ENCODE data around the gene ERAL1. TPM values are rescaled to one million over a fixed set of nuclear protein-coding genes. Genes with fewer than 3 reads are reported as not detected.

Gene ERAL1
- total and polyA plus RNA-seq, 2 of the 13 experiments (the other 11 are each of a cell fraction or from before 2014, with no cell fraction given) = 46.9 to 72.2 TPM

DNA sequence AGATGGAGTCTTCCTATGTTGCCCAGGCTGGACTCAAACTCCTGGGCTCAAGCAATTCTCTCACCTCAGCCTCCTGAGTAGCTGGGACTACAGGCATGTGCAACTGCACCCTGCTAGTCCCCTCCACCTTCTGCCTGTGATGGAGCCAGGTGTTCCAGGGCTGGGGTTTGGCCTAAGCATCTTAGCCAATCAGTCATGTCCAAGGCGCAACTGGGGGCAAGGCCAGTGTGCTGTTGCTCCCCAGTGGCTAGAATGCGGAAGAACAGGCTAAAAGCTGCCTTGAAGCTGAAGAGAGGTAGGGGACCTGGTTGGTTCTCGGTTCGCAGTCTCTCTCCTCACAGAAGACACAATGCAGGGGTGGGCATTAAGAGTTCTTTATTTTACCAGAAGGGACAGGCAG lies 24.2 kb downstream of the ERAL1 start:
- in situ Hi-C loops (cut with HindIII; ENCODE audit: extremely low pct_ligation_motif_present, low pct_unique_long_range_greater_than_20kb) = loop anchor here (25.0 kb wide), 1 partner anchor 242 kb away; the partner anchor contains the start of gene BLTP2
- Histone ChIP-seq H3K79me2 (ENCODE audit: insufficient read depth, low read length) (no peaks in the 10 kb centered on the region), H3K4me1 (ENCODE audit: insufficient read depth, low read length) (no peaks in the 10 kb centered on the region), H3K36me3 (replicated peaks in 1 of 2; ENCODE audit: control insufficient read depth in 1 of 2, insufficient read depth in 2 of 2, low read length in 2 of 2) (peaks cover 26 to 43% of the 10 kb centered on the region in 2 experiments), H2AFZ (ENCODE audit: low read length) (no peak overlapping the region), H3K27me3 (ENCODE audit: control insufficient read depth in 1 of 2, insufficient read depth in 2 of 2, low read length in 2 of 2) (no peaks in the 10 kb centered on the region), H3K4me3 (replicated peaks in 1 of 3; ENCODE audit: insufficient read depth in 1 of 3, low read depth in 2 of 3, low read length in 3 of 3) (no peak overlapping the region), H4K20me1 (ENCODE audit: insufficient read depth, low read length) (no peaks in the 10 kb centered on the region), H3K9me3 (ENCODE audit: low read length) (no peaks in the 10 kb centered on the region), H3K27ac (ENCODE audit: extremely low read length, insufficient read depth, low read length) (no peak overlapping the region), H3K4me2 (ENCODE audit: low read depth, low read length) (no peak overlapping the region), H3K9ac (ENCODE audit: insufficient read depth, low read depth, low read length) (no peak overlapping the region)
- intact Hi-C loops (cut with micrococcal nuclease; ENCODE audit: unreplicated experiment) = loop anchor here (1.0 kb wide), 1 partner anchor 116 kb away; no protein-coding TSS in a partner anchor
- ATAC-seq (peak; percentile 93), FAIRE-seq (peak; percentile 86), DNase-seq (ENCODE audit: low spot score) (peak; percentile 57)
- WGBS (ENCODE audit: low lambda C conversion rate) = 83% methylated on average over 2 of the region's 4 CpGs
- ChIA-PET CTCF (ENCODE audit: low intra/inter-chr PET ratio, low total read pairs) (interaction anchor here (1.2 to 2.4 kb wide), 4 partner anchors 24 to 152 kb away, joined by 3 to 20 read pairs (median 8); partner anchors contain the start of gene DHRS13), POLR2A (interaction anchor here (1.2 to 1.4 kb wide), 2 partner anchors 11 to 23 kb away, joined by 3 to 5 read pairs; no protein-coding TSS in a partner anchor)
- BruUV-seq (replicated peaks) = no TSS peak
- TF ChIP-seq KDM2A (CRISPR knock-in tag; IDR thresholded peaks at IDR 0.05; ENCODE audit: borderline replicate concordance, low read depth) = 0 out of 2 replicates have a peak, but pooled peaks have one; percentile 22
- TF ChIP-seq ZKSCAN5 (CRISPR knock-in tag; IDR thresholded peaks at IDR 0.05) = no peak
- peak; percentile 99 for TF ChIP-seq TEAD3 (CRISPR knock-in tag; optimal IDR thresholded peaks at IDR 0.05; ENCODE audit: borderline replicate concordance)
- TF ChIP-seq ZNF44 (CRISPR knock-in tag; IDR thresholded peaks at IDR 0.05) = no peak
- TF ChIP-seq ISX (CRISPR knock-in tag; conservative IDR thresholded peaks at IDR 0.05) = no peak
- TF ChIP-seq, protein P1, sequence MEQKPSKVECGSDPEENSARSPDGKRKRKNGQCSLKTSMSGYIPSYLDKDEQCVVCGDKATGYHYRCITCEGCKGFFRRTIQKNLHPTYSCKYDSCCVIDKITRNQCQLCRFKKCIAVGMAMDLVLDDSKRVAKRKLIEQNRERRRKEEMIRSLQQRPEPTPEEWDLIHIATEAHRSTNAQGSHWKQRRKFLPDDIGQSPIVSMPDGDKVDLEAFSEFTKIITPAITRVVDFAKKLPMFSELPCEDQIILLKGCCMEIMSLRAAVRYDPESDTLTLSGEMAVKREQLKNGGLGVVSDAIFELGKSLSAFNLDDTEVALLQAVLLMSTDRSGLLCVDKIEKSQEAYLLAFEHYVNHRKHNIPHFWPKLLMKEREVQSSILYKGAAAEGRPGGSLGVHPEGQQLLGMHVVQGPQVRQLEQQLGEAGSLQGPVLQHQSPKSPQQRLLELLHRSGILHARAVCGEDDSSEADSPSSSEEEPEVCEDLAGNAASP (CRISPR knock-in tag; IDR thresholded peaks at IDR 0.05; ENCODE audit: borderline replicate concordance) = 0 out of 2 replicates have a peak, but pooled peaks have one; percentile 37
- TF ChIP-seq ZBTB3 (CRISPR knock-in tag; IDR thresholded peaks at IDR 0.05; ENCODE audit: borderline replicate concordance, low read depth) = no peak
- TF ChIP-seq KAT2B (IDR thresholded peaks at IDR 0.05; ENCODE audit: borderline replicate concordance, low read depth, low read length) = no peak
- TF ChIP-seq, protein P2, sequence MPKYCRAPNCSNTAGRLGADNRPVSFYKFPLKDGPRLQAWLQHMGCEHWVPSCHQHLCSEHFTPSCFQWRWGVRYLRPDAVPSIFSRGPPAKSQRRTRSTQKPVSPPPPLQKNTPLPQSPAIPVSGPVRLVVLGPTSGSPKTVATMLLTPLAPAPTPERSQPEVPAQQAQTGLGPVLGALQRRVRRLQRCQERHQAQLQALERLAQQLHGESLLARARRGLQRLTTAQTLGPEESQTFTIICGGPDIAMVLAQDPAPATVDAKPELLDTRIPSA (CRISPR knock-in tag; IDR thresholded peaks at IDR 0.05; ENCODE audit: borderline replicate concordance) = no peak
- TF ChIP-seq SMC3 (IDR thresholded peaks at IDR 0.05; ENCODE audit: low read length) = peak; percentile 68
- TF ChIP-seq, protein P3, sequence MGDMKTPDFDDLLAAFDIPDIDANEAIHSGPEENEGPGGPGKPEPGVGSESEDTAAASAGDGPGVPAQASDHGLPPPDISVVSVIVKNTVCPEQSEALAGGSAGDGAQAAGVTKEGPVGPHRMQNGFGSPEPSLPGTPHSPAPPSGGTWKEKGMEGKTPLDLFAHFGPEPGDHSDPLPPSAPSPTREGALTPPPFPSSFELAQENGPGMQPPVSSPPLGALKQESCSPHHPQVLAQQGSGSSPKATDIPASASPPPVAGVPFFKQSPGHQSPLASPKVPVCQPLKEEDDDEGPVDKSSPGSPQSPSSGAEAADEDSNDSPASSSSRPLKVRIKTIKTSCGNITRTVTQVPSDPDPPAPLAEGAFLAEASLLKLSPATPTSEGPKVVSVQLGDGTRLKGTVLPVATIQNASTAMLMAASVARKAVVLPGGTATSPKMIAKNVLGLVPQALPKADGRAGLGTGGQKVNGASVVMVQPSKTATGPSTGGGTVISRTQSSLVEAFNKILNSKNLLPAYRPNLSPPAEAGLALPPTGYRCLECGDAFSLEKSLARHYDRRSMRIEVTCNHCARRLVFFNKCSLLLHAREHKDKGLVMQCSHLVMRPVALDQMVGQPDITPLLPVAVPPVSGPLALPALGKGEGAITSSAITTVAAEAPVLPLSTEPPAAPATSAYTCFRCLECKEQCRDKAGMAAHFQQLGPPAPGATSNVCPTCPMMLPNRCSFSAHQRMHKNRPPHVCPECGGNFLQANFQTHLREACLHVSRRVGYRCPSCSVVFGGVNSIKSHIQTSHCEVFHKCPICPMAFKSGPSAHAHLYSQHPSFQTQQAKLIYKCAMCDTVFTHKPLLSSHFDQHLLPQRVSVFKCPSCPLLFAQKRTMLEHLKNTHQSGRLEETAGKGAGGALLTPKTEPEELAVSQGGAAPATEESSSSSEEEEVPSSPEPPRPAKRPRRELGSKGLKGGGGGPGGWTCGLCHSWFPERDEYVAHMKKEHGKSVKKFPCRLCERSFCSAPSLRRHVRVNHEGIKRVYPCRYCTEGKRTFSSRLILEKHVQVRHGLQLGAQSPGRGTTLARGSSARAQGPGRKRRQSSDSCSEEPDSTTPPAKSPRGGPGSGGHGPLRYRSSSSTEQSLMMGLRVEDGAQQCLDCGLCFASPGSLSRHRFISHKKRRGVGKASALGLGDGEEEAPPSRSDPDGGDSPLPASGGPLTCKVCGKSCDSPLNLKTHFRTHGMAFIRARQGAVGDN (CRISPR knock-in tag; IDR thresholded peaks at IDR 0.05) = peak; percentile 20; the same call in 1 of the 2 replicates
- no peak for TF ChIP-seq RBFOX2 (IDR thresholded peaks at IDR 0.05; ENCODE audit: low read depth, low read length)
- TF ChIP-seq, protein P4, sequence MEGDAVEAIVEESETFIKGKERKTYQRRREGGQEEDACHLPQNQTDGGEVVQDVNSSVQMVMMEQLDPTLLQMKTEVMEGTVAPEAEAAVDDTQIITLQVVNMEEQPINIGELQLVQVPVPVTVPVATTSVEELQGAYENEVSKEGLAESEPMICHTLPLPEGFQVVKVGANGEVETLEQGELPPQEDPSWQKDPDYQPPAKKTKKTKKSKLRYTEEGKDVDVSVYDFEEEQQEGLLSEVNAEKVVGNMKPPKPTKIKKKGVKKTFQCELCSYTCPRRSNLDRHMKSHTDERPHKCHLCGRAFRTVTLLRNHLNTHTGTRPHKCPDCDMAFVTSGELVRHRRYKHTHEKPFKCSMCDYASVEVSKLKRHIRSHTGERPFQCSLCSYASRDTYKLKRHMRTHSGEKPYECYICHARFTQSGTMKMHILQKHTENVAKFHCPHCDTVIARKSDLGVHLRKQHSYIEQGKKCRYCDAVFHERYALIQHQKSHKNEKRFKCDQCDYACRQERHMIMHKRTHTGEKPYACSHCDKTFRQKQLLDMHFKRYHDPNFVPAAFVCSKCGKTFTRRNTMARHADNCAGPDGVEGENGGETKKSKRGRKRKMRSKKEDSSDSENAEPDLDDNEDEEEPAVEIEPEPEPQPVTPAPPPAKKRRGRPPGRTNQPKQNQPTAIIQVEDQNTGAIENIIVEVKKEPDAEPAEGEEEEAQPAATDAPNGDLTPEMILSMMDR (CRISPR knock-in tag; IDR thresholded peaks at IDR 0.05) = peak; percentile 89
- peak; percentile 92 for TF ChIP-seq STAG1 (CRISPR knock-in tag; IDR thresholded peaks at IDR 0.05)
- TF ChIP-seq NFYC (CRISPR knock-in tag; IDR thresholded peaks at IDR 0.05) = peak; percentile 32; the same call in 1 of the 2 replicates

All from HepG2 (cell line).